Measurements from ENCODE around the gene RPH3AL.
"Not testable (repeated sequence)": the region's sequence is repeated elsewhere in the genome, so short reads cannot be mapped to it uniquely, and the experiment has no call there.

RPH3AL gene

GRCh38 chr17:379531-380465, 27.2 kb upstream of the RPH3AL start:
- DNase-seq, result no peak

- DNase-seq, result no peak
Measured at GRCh38 chr17:378068-378467, 25.5 kb upstream of the RPH3AL start.

DNA sequence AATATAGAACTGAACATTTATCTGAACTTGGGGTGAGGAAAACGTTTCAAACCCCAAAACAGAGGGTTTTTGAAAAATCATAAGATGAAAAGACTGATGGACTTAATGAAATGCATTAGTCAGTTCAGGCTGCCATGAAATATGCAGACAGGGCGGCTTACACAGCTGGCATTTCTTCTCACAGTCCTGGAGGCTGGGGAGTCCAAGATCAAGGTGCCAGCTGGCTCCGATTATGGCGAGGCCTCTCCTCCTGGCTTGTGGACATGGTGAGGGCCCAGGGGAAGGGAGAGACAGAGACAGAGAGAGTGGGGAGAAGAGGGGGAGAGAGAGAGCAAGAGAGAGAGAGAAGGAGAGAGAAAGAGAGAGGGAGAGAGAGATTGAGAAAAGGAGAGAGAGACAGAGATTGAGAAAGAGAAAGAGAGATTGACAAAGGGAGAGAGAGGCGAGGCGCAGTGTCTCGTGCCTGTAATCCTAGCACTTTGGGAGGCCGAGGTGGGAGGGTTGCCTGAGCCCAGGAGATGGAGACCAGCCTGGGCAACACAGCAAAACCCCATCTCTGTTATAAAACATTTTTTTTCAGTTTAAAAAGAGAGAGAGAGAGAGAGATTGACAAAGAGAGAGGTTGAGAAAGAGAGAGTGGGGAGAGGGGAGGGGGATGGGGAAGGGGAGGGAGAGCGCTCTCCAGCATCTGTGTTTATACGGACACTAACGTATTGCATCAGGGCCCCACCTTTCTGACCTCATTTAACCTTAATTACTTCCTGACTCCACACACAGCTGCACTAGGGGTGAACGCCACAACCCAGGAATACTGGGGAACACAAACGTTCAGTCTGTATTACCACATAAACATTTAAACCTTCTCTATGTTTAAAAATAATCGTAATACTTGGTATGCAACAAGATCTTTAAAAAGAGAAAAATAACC, 24.6 kb upstream of the RPH3AL start:
- DNase-seq, result no peak

DNA sequence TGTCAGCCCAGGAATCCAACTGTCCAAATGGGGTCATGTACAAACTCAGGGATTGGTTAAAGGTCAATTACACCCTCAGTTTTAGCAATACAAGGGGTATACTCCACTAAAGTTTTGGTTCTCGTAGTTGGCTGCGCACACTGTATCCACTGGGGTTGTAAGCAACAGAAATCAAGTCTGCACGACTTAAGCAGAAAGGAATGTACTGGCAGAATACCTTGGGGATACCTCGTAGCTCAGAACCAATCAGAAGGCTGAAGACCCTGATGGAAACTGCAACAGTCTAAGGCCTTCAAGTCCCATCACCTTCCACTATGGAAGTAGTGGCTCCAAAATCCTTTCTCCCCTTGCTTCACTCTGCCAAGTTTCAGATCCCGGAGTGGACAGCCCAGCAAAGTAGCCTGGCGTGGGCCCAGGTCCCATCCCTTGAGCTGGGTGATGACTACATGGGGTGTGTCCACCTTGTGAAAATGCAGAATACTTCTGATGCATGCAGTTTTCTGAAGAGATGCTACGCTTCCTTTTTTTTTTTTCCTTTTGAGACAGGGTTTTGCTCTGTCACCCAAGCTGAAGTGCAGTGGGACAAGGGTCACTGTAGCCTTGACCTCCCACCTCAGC, 21.1 kb upstream of the RPH3AL start:
- DNase-seq, result no peak

GRCh38 chr17:372157-373152, 19.8 kb upstream of the RPH3AL start:
- no peak for DNase-seq

DNA sequence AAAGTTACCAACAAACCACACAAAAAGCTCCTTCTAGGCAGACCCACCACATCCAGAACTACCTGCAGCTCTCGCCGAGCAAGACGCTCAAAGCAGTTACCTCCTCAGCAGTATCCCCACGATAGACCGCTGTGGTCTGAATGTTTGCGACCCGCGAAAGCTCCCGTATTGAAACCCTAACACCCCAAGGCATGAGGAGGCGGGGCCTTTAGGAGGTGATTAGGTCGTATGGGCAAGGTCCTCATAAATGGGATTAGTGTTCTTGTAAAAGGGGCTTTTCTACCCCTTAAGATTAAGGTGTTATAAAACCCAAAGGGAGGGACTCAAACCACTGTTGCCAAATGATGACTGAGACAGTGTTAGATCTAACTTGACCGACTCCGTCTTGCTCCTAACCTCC, 19.0 kb upstream of the RPH3AL start:
- DNase-seq, result no peak

DNA sequence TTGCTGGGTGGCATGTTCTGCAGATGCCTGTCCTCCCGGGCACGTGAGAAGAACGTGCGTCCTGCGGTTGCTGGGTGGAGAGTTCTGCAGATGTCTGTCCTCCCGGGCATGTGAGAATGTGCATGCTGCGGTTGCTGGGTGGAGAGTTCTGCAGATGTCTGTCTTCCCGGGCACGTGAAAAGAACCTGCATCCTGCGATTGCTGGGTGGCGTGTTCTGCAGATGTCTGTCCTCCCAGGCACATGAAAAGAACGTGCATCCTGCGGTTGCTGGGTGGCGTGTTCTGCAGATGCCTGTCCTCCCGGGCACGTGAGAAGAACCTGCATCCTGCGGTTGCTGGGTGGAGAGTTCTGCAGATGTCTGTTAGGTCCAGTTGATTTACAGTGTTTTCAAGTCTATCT, 15.0 kb upstream of the RPH3AL start:
- not testable (repeated sequence) for DNase-seq

DNA sequence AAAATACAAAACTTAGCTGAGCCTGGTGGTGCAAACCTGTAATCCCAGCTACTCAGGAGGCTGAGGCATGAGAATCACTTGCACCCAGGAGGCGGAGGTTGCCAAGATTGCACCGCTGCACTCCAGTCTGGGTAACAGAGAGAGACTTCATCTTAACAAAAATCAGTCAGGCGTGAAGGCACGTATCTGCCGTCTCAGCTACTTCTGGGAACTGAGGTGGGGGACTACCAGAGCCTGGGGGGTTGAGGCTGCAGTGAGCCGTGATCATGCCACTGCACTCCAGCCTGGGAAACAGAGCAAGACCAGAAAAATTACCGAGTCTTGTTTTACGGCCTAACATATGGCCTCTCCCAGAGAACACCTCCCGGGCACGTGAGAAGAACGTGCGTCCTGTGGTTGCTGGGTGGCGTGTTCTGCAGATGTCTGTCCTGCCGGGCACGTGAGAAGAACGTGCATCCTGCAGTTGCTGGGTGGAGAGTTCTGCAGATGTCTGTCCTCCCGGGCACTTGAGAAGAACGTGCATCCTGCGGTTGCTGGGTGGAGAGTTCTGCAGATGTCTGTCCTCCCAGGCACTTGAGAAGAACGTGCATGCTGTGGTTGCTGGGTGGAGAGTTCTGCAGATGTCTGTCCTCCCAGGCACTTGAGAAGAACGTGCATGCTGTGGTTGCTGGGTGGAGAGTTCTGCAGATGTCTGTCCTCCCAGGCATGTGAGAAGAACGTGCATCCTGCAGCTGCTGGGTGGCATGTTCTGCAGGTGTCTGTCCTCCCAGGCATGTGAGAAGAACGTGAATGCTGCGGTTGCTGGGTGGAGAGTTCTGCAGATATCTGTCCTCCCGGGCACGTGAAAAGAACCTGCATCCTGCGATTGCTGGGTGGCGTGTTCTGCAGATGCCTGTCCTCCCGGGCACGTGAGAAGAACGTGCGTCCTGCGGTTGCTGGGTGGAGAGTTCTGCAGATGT, 14.3 kb upstream of the RPH3AL start:
- DNase-seq, result not testable (repeated sequence)

DNA sequence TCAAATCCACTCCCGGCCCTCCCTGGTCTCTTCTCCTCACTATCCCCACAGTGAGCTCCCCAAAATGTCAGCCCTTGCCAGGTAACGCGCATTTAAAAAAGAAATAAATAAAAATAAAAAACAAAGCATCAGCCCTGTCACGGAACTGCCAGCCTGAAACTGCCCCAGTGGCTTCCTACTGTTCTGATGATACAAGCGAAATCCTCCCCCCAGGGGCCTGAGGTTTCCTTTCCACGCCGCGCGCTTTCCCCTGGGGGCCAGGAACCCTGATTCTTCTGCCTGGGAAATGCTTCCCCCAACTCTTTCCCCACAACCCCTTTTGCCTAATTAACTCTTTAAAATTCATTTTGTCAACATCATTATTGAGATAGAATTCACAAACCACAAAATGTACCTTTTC, 12.2 kb upstream of the RPH3AL start:
- DNase-seq, result no peak

- DNase-seq, result no peak
Measured at GRCh38 chr17:364308-364707, 11.7 kb upstream of the RPH3AL start.

DNA sequence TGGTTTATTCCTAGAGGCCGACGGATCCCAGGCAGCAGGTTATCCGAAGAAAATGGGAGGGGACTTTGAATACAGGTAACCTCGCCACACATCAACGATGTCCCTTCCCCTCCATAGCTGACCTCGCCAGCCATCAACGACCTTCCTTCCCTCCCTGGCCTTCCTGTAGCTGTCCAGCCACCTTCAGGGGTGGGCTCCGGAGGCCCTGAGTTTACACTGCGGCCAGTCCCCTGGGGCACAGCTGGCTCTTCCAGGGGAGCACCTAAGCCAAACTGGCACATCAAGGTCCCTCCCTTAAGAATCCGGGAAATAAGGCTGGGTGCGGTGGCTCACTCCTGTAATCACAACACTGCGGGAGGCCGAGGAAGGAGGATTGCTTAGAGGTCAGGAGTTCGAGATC, 10.1 kb upstream of the RPH3AL start:
- no peak for DNase-seq

GRCh38 chr17:360092-360750, 7.6 kb upstream of the RPH3AL start:
- no peak for DNase-seq

GRCh38 chr17:358491-359151, 6.0 kb upstream of the RPH3AL start:
- DNase-seq, result no peak

- no peak for DNase-seq
Measured at GRCh38 chr17:357644-358043, 5.0 kb upstream of the RPH3AL start.

DNA sequence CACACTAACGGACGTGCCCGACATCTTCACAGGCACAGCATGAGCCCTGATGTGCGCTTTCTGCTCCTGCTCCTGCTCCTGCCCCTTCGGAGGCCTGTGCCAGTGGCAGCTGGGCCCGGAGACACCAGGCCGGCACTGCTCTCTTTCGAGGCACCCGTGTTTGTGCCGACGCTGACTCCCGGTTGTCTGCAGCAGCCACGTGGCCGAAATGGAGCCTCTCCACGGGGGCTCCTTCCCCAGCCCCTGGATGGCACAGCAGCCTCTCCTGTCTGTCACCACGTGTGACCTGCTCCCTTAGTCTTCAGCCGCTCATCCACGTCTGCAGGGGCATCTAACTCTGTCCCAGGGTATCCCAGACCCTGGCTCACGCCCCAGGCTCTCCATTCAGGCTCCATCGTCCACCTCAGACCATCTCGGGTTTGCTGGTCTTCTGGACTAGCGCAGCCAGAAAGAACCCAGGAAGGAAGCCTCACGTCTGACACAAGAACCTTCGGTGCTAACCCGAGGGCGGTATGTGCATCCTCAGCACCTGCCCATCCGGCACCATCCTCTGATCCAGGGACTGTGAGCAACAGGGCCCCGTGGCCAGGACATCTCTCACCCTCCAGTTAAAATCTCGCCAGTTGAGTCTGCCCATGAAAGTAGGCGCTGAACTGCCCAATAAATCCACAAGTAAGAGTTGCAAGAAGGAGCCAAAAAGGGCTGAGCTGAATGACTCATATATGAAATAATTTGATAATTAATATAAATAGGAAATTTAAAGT, 4.2 kb upstream of the RPH3AL start:
- no peak for DNase-seq

- no peak for DNase-seq
Measured at GRCh38 chr17:354651-355556, 2.3 kb upstream of the RPH3AL start.

GRCh38 chr17:353838-354234, 1.2 kb upstream of the RPH3AL start:
- DNase-seq, result no peak
